Activated CD4-positive, alpha-beta T cell treated with anti-CD3 and anti-CD28 coated beads, Interleukin-2, amount 50 U/mL, for 4 hours (primary cell): ENCODE results near the gene FGF11.
"Not testable (repeated sequence)": the region's sequence is repeated elsewhere in the genome, so short reads cannot be mapped to it uniquely, and the experiment has no call there.

Experiments
- DNase-seq, 2 experiments: peaks; one replicate each; pipeline ENCODE4 v3.0.0-alpha.2; 2020

FGF11 gene

GRCh38 chr17:7481842-7482741 lies 42.8 kb downstream of the FGF11 start:
- not testable (repeated sequence) for DNase-seq

DNA sequence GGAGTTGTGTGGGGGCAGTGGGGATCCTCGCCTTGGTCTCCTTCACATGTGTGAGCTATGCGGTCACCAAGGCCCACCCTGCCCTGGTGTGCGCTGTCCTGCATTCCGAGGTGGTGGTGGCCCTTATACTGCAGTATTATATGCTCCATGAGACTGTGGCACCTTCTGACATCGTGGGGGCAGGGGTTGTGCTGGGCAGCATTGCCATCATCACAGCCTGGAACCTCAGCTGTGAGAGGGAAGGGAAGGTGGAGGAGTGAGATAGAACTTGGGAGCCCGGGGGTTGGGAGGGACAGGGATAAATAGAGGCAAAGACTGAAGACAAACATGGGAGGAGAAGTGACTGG lies 43.4 kb downstream of the FGF11 start:
- not testable (repeated sequence) for DNase-seq

DNA sequence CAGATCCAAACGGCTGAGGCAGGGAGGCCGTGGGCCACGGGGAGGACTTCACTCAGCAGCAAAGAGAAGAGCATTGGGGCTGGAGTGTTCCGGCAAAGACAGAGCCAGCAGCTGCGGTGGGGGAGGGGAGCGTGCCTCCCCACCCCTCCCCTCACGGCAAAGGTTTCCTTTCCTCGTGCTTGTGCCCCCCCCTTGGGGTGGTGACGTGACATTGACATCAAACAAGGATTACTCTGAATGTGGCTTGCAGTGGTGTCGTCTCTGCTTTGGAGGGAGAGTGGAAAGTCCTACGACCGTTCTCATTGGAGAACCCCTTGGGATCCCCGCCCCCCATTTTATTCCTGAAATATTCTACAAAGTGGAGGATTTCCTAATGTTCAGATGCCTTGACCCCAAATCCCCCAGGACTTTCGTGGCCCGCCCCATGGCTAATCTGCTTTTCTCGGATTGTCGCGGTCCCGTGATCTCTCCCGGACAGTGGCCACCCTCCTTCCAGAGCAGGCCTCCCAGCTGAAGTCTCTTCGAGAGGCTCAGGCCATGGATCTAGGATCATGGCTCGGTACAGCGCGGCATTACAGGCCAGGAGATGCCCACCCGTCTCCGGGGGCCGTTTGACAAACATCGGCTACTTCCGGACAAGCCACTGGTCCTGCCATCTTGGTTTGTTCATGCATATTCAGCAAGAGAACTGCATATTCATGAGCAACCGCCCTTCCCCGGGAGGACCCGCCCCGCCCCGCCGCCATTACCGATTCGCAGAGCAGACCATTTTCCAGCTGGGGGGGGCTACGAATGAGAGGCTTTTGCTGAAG lies 44.1 kb downstream of the FGF11 start:
- peak; percentile 96 to 97 for DNase-seq

DNA sequence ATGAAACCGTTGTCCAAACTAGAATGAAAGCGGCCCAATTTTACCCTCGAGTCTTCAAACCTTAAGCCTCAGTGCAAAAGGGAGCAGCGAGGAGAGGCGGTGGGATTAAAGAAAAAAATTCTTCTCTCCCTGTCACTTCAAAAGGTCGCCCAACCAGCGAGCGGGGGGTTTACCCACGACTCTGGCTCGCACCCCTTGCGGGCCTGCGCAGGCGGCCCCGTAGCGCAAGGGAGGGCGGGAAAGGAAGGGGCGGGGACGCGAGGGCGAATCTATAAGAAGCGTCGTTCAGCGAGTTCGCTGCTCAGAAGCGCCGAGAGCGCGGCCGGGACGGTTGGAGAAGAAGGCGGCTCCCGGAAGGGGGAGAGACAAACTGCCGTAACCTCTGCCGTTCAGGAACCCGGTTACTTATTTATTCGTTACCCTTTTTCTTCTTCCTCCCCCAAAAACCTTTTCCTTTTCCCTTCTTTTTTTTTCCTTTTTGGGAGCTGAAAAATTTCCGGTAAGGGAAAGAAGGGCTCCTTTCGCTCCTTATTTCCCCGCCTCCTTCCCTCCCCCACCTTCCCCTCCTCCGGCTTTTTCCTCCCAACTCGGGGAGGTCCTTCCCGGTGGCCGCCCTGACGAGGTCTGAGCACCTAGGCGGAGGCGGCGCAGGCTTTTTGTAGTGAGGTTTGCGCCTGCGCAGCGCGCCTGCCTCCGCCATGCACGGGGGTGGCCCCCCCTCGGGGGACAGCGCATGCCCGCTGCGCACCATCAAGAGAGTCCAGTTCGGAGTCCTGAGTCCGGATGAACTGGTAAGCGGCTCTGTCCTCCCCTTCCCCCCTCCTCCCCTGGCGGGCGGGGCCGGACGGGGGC lies 45.0 kb downstream of the FGF11 start, which contains the start of gene POLR2A:
POLR2A (plus strand) TSS at position 300 of the 852 bp plus-strand sequence.
- peak; percentile 97 to 98 for DNase-seq

DNA sequence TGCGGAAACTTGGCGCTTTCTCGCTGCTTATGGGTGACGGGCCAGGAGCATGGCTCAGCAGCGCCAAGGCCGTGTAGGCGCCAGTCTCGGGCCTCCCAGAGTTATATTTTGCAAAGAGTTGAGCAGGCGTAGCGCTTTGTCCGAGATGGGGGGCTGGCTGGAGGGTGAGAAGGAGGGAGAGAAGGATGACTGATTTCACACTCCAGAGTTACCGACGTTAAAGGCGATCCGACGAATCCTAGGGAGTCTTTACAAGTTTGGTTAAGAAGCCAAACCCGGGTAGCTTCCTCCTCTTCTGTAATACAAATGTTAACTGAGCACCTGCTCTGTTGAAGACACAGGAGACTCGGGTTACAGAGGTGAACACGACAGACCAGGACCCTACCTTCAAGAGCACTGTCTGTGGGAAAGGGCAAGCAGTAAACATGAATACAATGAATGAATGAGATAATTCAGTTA lies 45.6 kb downstream of the FGF11 start:
- DNase-seq = no peak

DNA sequence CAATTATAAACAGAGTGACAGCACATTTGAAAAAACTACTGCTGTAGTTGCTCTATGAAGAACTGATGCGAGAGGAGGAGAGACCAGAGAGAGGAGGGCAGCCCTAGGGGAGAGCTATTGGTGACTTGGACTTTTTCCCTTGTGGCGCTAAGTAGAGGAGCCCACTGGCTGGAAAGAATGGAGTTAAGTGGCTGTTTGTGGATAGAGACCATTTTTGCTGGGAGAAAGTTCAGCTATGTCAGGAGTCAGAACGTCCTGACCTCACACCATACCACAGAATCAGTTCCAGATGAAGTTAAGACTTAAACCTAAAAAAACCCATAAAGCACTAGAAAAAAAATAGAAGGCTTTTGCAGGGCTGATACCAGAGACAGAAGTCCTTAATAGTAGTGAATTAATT lies 46.9 kb downstream of the FGF11 start:
- no peak for DNase-seq

- DNase-seq = no peak
Observed at GRCh38 chr17:7490144-7490543, 50.8 kb downstream of the FGF11 start.

GRCh38 chr17:7491583-7491982 lies 52.3 kb downstream of the FGF11 start:
- no peak for DNase-seq

- DNase-seq = no peak
Observed at GRCh38 chr17:7493941-7494340, 54.6 kb downstream of the FGF11 start.
